ENCODE results near the gene CES3.

The CES3 gene

GRCh38 chr16:67013823-67014633 is 53.0 kb downstream of the CES3 start:
- peak; percentile 62 for DNase-seq

GRCh38 chr16:67014634-67015312 is 53.7 kb downstream of the CES3 start:
- DNase-seq: no peak

- no peak for DNase-seq
Measured at GRCh38 chr16:67015313-67015731, 54.3 kb downstream of the CES3 start.

- DNase-seq: no peak
Measured at GRCh38 chr16:67016143-67016542, 55.1 kb downstream of the CES3 start.

- no peak for DNase-seq
Measured at GRCh38 chr16:67016681-67017420, 55.8 kb downstream of the CES3 start.

- DNase-seq: no peak
Measured at GRCh38 chr16:67017421-67017750, 56.3 kb downstream of the CES3 start.

GRCh38 chr16:67017810-67018488 is 56.9 kb downstream of the CES3 start:
- peak; percentile 85 for DNase-seq

- DNase-seq: no peak
Measured at GRCh38 chr16:67019171-67019570, 58.1 kb downstream of the CES3 start.

GRCh38 chr16:67021321-67021720 is 60.3 kb downstream of the CES3 start:
- no peak for DNase-seq

- no peak for DNase-seq
Measured at GRCh38 chr16:67022531-67023214, 61.6 kb downstream of the CES3 start.

- DNase-seq: no peak
Measured at GRCh38 chr16:67023689-67024088, 62.6 kb downstream of the CES3 start.

Data from activated CD4-positive, alpha-beta T cell treated with anti-CD3 and anti-CD28 coated beads, Interleukin-2, amount 50 U/mL, for 1 hour (primary cell).